HepG2 (cell line): ENCODE data around the gene CKS1B. TPM values are rescaled to one million over a fixed set of nuclear protein-coding genes. Genes with fewer than 3 reads are reported as not detected.
A peak's percentile ranks its signal among the peaks of the same experiment; 100 is the strongest.

Experiments
- ATAC-seq: fragments of 200-7000 bp; cut with Tn5 transposase; 3 replicates; pipeline ENCODE4 v1.9.1; 2020; ENCODE audit warnings: mild to moderate bottlenecking, moderate library complexity
- BruUV-seq: library from RNA; stranded (reverse); fragments of 400-500 nt; replicated peaks from 2 replicates; lab custom pipeline; 2021; lab: Mats Ljungman, UMichigan
- CTCF ChIA-PET: fragments of 300-600 bp; formaldehyde crosslinking; extraction: SDS; loops from one replicate; lab custom pipeline; 2021; ENCODE audit warnings: low total read pairs, inconsistent platforms, low intra/inter-chr PET ratio; lab: Yijun Ruan, JAX
- POLR2A ChIA-PET: fragments of 350-600 bp; sonication (Branson Sonifier 250); formaldehyde crosslinking; loops from one replicate; lab custom pipeline; 2020; ENCODE audit warnings: antibody characterized with exemption, inconsistent platforms; lab: Yijun Ruan, JAX
- DNase-seq: peaks from one replicate; pipeline ENCODE4 v3.0.0-alpha.2; 2015; ENCODE audit warnings: low spot score
- FAIRE-seq: peaks from 3 replicates; lab custom pipeline; 2011; peaks lifted over from hg19 to GRCh38; lab: Jason Lieb, UNC
- H2AFZ ChIP-seq: one replicate; pipeline ENCODE4 v1.6.1; 2011; ENCODE audit warnings: low read length, inconsistent platforms
- H3K27ac ChIP-seq: fragments of 300-600 bp; 3 replicates; pipeline ENCODE4 v1.8.0; 2011; ENCODE audit warnings: mixed run types, mild to moderate bottlenecking, mixed read lengths, low read length, inconsistent platforms; ENCODE audit not compliant: insufficient read depth; ENCODE audit errors: extremely low read length
- H3K27me3 ChIP-seq, 2 experiments: fragments of 200-600 bp in 1 of 2; 2 replicates in 1 of 2; 3 replicates in 1 of 2; pipeline versions ENCODE4 v1.6.0 to v1.8.0; 2011; ENCODE audit warnings: low read length in 2 of 2, mild to moderate bottlenecking in 2 of 2, moderate library complexity in 2 of 2, inconsistent platforms in 1 of 2; ENCODE audit not compliant: insufficient read depth in 2 of 2, control insufficient read depth in 1 of 2
- H3K36me3 ChIP-seq, 2 experiments: fragments of 200-600 bp in 1 of 2; replicated peaks in 1 of 2; 2 replicates in 1 of 2; 3 replicates in 1 of 2; pipeline versions ENCODE4 v1.5.1 to v1.8.0; 2011; ENCODE audit warnings: low read length in 2 of 2, inconsistent platforms in 1 of 2; ENCODE audit not compliant: insufficient read depth in 2 of 2, control insufficient read depth in 1 of 2
- H3K4me1 ChIP-seq: 2 replicates; pipeline ENCODE4 v1.5.1; 2012; ENCODE audit warnings: low read length, inconsistent platforms; ENCODE audit not compliant: insufficient read depth
- H3K4me2 ChIP-seq: 2 replicates; pipeline ENCODE4 v1.6.0; 2011; ENCODE audit warnings: low read depth, low read length, inconsistent platforms
- H3K4me3 ChIP-seq, 3 experiments: fragments of 200-600 bp in 1 of 3; sonication (generic), shearing (Covaris generic) in 1 of 3; replicated peaks in 1 of 3; 2 replicates each; pipeline ENCODE4 v1.5.1; 2011 to 2016; ENCODE audit warnings: low read length in 3 of 3, inconsistent platforms in 2 of 3, low read depth in 2 of 3, mild to moderate bottlenecking in 2 of 3, control low read depth in 1 of 3, mixed read lengths in 1 of 3; ENCODE audit not compliant: insufficient read depth in 1 of 3
- H3K79me2 ChIP-seq: one replicate; pipeline ENCODE4 v1.6.1; 2011; ENCODE audit warnings: low read length, inconsistent platforms; ENCODE audit not compliant: insufficient read depth
- H3K9ac ChIP-seq: 2 replicates; pipeline ENCODE4 v1.6.0; 2011; ENCODE audit warnings: mild to moderate bottlenecking, low read depth, low read length, inconsistent platforms; ENCODE audit not compliant: insufficient read depth
- H3K9me3 ChIP-seq: 2 replicates; pipeline ENCODE4 v1.5.1; 2012; ENCODE audit warnings: mild to moderate bottlenecking, low read length
- H4K20me1 ChIP-seq: 2 replicates; pipeline ENCODE4 v1.6.0; 2011; ENCODE audit warnings: inconsistent platforms, mild to moderate bottlenecking, low read length, moderate library complexity; ENCODE audit not compliant: insufficient read depth
- NR1H2 ChIP-seq: sonication (generic); formaldehyde crosslinking; IDR thresholded peaks from 2 replicates; pipeline ENCODE4 v1.8.1; 2022; ENCODE audit warnings: low read depth, missing genetic modification reagents, borderline replicate concordance
- SIN3A ChIP-seq: IDR thresholded peaks from 2 replicates; pipeline ENCODE4 v1.6.1; 2011; ENCODE audit warnings: low read depth, mild to moderate bottlenecking, control low read depth, low read length, borderline replicate concordance
- ZBTB46 ChIP-seq: sonication (generic); formaldehyde crosslinking; IDR thresholded peaks from 2 replicates; pipeline ENCODE4 v1.4.0; 2020; ENCODE audit warnings: mild to moderate bottlenecking, missing genetic modification reagents, borderline replicate concordance
- ZMYM2 ChIP-seq: sonication (generic); formaldehyde crosslinking; IDR thresholded peaks from 2 replicates; pipeline ENCODE4 v1.8.0; 2022; ENCODE audit warnings: mild to moderate bottlenecking, missing genetic modification reagents
- ZNF496 ChIP-seq: sonication (generic); formaldehyde crosslinking; IDR thresholded peaks from 2 replicates; pipeline ENCODE4 v1.8.1; 2023; ENCODE audit warnings: mild to moderate bottlenecking, moderate library complexity, missing genetic modification reagents; ENCODE audit not compliant: insufficient replicate concordance
- ZNF766 ChIP-seq: sonication (generic); formaldehyde crosslinking; IDR thresholded peaks from 2 replicates; pipeline ENCODE4 v1.5.0; 2020; ENCODE audit warnings: missing genetic modification reagents, borderline replicate concordance
- WGBS: methylation state at CpG from one replicate; pipeline ENCODE4 v1.1.6; 2017; ENCODE audit warnings: low lambda C conversion rate; 5-methylcytosine and 5-hydroxymethylcytosine counted together
- in situ Hi-C: cut with HindIII; loops from 2 replicates; pipeline ENCODE4 v1.10.0; 2017; ENCODE audit warnings: low pct_unique_long_range_greater_than_20kb; ENCODE audit not compliant: extremely low pct_ligation_motif_present
- intact Hi-C: fragments of 100-400 bp; cut with micrococcal nuclease; formaldehyde crosslinking; loops from one replicate; pipeline ENCODE4 v1.10.0; 2022; ENCODE audit not compliant: unreplicated experiment
- polyA plus RNA-seq, 8 experiments: library from polyadenylated mRNA; depleted of rRNA in 3 of 8; stranded (reverse) in 7 of 8; unstranded in 1 of 8; fragments of >200 nt; fragmentation: Illumina TruSeq in 4 of 8; extraction: Trizol in 4 of 8; gene quantifications; 2 replicates each; pipeline versions ENCODE4 v1.2.1 to v1.2.3, GENCODE V29; 2011 to 2016; ENCODE audit warnings: low read depth in 4 of 8, missing spikeins in 1 of 8, mixed read lengths in 1 of 8; ENCODE audit not compliant: insufficient read depth in 1 of 8
- total RNA-seq, 5 experiments: library from RNA; depleted of rRNA; stranded (reverse); fragments of >200 nt; fragmentation: Illumina TruSeq; extraction: Trizol; gene quantifications; 2 replicates each; pipeline ENCODE4 v1.2.3, GENCODE V29; 2016; ENCODE audit warnings: low read depth in 1 of 5
- TF ChIP-seq, protein P1 (sequence below): IDR thresholded peaks from 2 replicates; pipeline ENCODE4 v1.6.1; 2016; ENCODE audit warnings: mild to moderate bottlenecking, missing biosample characterization, missing genetic modification reagents

The CKS1B gene
- total and polyA plus RNA-seq, 2 of the 13 experiments (the other 11 are each of a cell fraction or from before 2014, with no cell fraction given) = 217 to 222 TPM

DNA sequence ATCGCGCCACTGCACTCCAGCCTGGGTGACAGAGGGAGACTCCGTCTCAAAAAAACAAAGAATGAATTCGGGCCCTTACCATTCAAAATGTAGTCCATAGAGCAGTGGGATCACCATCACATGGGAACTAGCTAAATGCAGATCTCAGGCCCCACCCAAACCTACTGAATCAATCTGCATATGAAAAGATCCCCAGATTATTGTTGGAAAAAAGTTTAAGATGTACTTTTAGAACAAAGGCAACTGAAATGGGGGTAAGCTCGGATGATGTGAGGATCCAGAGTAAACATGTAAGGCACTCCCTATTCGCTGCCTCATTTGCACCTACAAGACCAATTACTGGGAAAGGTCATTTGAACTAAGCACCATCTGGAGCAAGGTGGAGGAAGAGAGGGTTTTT lies 7.9 kb downstream of the CKS1B start:
- ATAC-seq = no peak
- Histone ChIP-seq H3K9ac (peak overlapping the region; percentile 72), H3K4me1 (peaks cover 34% of the 10 kb centered on the region), H3K27me3 (no peaks in the 10 kb centered on the region), H3K79me2 (peaks cover 37% of the 10 kb centered on the region), H3K4me2 (peak overlapping the region; percentile 73), H3K4me3 (peak overlapping the region; percentile 33 to 59 (median 35); a peak in 5 of 6 replicates), H4K20me1 (no peaks in the 10 kb centered on the region)
- CTCF ChIA-PET = no interaction called here
- in situ Hi-C loops = loop anchor here (5.0 kb wide), 1 partner anchor 80 kb away; the partner anchor contains the start of gene EFNA4
- TF ChIP-seq ZNF496 (CRISPR knock-in tag) = no peak
- TF ChIP-seq ZNF766 (CRISPR knock-in tag) = no peak
- TF ChIP-seq ZMYM2 (CRISPR knock-in tag) = no peak
- TF ChIP-seq ZBTB46 (CRISPR knock-in tag) = no peak
- TF ChIP-seq NR1H2 (CRISPR knock-in tag) = no peak
- no peak for TF ChIP-seq SIN3A
- TF ChIP-seq, protein P1, sequence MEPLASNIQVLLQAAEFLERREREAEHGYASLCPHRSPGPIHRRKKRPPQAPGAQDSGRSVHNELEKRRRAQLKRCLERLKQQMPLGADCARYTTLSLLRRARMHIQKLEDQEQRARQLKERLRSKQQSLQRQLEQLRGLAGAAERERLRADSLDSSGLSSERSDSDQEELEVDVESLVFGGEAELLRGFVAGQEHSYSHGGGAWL (CRISPR knock-in tag) = no peak
- TF ChIP-seq, all 625 proteins: peak for 0
- 78% methylated on average over 6 of the region's 6 CpGs for WGBS
- no peak for DNase-seq
- H3K27ac ChIP-seq = peak overlapping the region; percentile 60
- POLR2A ChIA-PET = no interaction called here
- no peak for FAIRE-seq
- peaks cover 2 to 18% of the 10 kb centered on the region in 2 experiments for H3K36me3 ChIP-seq
- TSS peak; percentile 99 for BruUV-seq
- no peak overlapping the region for H2AFZ ChIP-seq
- intact Hi-C loops = no loop called here
- no peaks in the 10 kb centered on the region for H3K9me3 ChIP-seq
